Measurements from ENCODE around the gene ALDH8A1.

The ALDH8A1 gene

DNA sequence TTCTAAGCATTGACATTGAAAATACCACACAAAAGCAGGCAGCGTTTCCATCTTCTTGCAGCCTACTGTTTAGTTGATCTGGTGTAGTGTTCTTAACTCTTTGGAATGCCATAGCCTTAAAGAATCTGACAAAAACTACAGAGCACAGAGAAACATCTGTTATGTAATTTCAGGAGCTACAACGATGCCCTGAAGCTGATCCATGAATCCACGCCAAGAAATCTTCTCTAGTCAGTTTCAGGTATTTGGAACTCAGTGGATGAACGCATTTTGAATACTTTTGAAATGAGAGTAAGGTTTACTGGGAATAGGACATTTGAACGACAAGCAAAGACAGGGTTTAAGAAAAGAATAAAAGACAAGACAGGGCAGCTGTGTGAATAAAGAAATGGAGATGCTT lies 17.8 kb downstream of the ALDH8A1 start:
- Histone ChIP-seq H4K20me1 (ENCODE audit: insufficient read depth, low read length) (no peaks in the 10 kb centered on the region), H3K9me2 (ENCODE audit: low read depth, low read length) (no peaks in the 10 kb centered on the region), H2AFZ (ENCODE audit: low read length) (no peak overlapping the region), H3K79me2 (ENCODE audit: insufficient read depth, low read length) (no peaks in the 10 kb centered on the region), H3K9ac (ENCODE audit: low read length) (no peak overlapping the region), H3K4me3 (ENCODE audit: low read depth, low read length, poor library complexity, severe bottlenecking) (no peak overlapping the region), H3K27ac (ENCODE audit: low read depth, low read length, poor library complexity, severe bottlenecking) (no peak overlapping the region), H3K27me3 (ENCODE audit: insufficient read depth, low read length) (0 out of 2 replicates have a peak, but pooled peaks cover 4% of the 10 kb centered on the region), H3K4me2 (ENCODE audit: low read length) (no peak overlapping the region), H3K4me1 (ENCODE audit: insufficient read depth, low read length, severe bottlenecking) (no peaks in the 10 kb centered on the region), H3K36me3 (ENCODE audit: insufficient read depth, low read length) (no peaks in the 10 kb centered on the region), H3F3A (ENCODE audit: insufficient read depth, low read length) (no peaks in the 10 kb centered on the region), H3K9me3 (ENCODE audit: low read length) (no peaks in the 10 kb centered on the region)
- no peak for TF ChIP-seq EZH2 (IDR thresholded peaks at IDR 0.05; ENCODE audit: borderline replicate concordance, low read length)
- TF ChIP-seq, protein P1, sequence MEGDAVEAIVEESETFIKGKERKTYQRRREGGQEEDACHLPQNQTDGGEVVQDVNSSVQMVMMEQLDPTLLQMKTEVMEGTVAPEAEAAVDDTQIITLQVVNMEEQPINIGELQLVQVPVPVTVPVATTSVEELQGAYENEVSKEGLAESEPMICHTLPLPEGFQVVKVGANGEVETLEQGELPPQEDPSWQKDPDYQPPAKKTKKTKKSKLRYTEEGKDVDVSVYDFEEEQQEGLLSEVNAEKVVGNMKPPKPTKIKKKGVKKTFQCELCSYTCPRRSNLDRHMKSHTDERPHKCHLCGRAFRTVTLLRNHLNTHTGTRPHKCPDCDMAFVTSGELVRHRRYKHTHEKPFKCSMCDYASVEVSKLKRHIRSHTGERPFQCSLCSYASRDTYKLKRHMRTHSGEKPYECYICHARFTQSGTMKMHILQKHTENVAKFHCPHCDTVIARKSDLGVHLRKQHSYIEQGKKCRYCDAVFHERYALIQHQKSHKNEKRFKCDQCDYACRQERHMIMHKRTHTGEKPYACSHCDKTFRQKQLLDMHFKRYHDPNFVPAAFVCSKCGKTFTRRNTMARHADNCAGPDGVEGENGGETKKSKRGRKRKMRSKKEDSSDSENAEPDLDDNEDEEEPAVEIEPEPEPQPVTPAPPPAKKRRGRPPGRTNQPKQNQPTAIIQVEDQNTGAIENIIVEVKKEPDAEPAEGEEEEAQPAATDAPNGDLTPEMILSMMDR (IDR thresholded peaks at IDR 0.05; ENCODE audit: low read length), result no peak

DNA sequence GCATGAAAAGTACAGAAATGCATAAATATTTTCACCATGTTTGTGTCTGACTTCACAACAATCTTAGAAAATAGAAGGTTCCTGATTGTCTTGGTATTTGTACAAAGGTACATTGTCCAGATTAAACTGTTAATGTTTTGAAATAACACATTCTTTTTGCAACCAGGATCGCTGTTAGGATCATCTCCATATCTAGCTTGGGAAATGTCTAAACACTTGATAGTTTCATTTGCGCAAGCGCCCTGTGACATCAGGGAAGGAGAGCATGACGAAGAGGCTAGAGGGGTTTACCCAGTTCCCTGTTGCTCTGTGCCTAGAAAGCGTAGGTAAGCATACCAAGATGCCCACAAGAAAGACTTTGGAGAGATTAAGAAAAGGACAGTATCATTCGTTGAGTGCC lies 19.4 kb downstream of the ALDH8A1 start:
- no peaks in the 10 kb centered on the region for H3K4me1 ChIP-seq (ENCODE audit: insufficient read depth, low read length, severe bottlenecking)
- no peaks in the 10 kb centered on the region for H3K9me3 ChIP-seq (ENCODE audit: low read length)
- H3K27ac ChIP-seq (ENCODE audit: low read depth, low read length, poor library complexity, severe bottlenecking), result no peak overlapping the region
- 0 out of 2 replicates have a peak, but pooled peaks cover 4% of the 10 kb centered on the region for H3K27me3 ChIP-seq (ENCODE audit: insufficient read depth, low read length)
- H3K36me3 ChIP-seq (ENCODE audit: insufficient read depth, low read length), result no peaks in the 10 kb centered on the region
- H3K4me3 ChIP-seq (ENCODE audit: low read depth, low read length, poor library complexity, severe bottlenecking), result no peak overlapping the region
- no peaks in the 10 kb centered on the region for H3K79me2 ChIP-seq (ENCODE audit: insufficient read depth, low read length)
- no peaks in the 10 kb centered on the region for H4K20me1 ChIP-seq (ENCODE audit: insufficient read depth, low read length)
- H2AFZ ChIP-seq (ENCODE audit: low read length), result no peak overlapping the region
- TF ChIP-seq, protein P1 (IDR thresholded peaks at IDR 0.05; ENCODE audit: low read length), result no peak
- no peak for TF ChIP-seq EZH2 (IDR thresholded peaks at IDR 0.05; ENCODE audit: borderline replicate concordance, low read length)
- H3K9me2 ChIP-seq (ENCODE audit: low read depth, low read length), result no peaks in the 10 kb centered on the region
- no peak overlapping the region for H3K4me2 ChIP-seq (ENCODE audit: low read length)
- H3F3A ChIP-seq (ENCODE audit: insufficient read depth, low read length), result no peaks in the 10 kb centered on the region
- no peak overlapping the region for H3K9ac ChIP-seq (ENCODE audit: low read length)

DNA sequence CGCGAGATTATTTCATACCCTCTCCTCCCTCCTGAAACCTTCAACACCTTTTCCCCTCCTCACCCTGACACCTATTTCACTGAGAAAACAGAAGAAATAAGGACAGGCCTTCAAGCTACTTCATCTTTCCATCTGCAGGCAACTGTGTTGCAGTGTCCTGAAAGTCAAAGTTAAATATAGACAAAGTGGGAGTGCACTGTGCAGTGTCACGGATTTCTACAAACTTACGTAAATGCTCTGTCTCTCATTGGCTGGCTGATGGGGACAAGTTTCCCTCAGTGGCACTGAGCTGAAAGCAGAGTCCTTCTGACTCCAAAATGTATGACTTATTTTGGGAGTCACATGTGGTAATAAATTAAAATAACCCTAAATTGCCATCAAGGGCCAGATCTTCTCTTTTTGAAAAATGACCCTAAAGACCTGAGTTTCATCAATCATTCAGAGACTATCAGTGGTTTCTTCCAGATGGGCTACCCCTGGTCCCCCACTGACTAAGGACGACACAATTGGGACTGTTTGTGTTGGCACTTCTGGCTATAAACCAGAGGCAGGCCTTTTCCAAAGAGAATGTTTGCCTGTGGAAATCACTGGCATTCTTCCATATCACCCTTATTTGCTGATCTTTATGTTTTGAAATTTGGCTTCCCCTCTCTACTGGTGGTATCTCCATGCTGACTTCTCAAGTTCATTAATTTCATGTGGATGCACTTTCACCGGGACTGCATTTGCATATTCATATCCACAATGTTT lies 21.6 kb downstream of the ALDH8A1 start:
- H3K4me1 ChIP-seq (ENCODE audit: insufficient read depth, low read length, severe bottlenecking), result no peaks in the 10 kb centered on the region
- H2AFZ ChIP-seq (ENCODE audit: low read length), result no peak overlapping the region

More for the DNA sequence above, 21.6 kb downstream of the ALDH8A1 start:
- H4K20me1 ChIP-seq (ENCODE audit: insufficient read depth, low read length), result no peaks in the 10 kb centered on the region
- H3K4me2 ChIP-seq (ENCODE audit: low read length), result no peak overlapping the region
- H3K27me3 ChIP-seq (ENCODE audit: insufficient read depth, low read length), result no peaks in the 10 kb centered on the region
- no peak overlapping the region for H3K4me3 ChIP-seq (ENCODE audit: low read depth, low read length, poor library complexity, severe bottlenecking)
- H3F3A ChIP-seq (ENCODE audit: insufficient read depth, low read length), result no peaks in the 10 kb centered on the region
- H3K9me3 ChIP-seq (ENCODE audit: low read length), result no peaks in the 10 kb centered on the region
- H3K79me2 ChIP-seq (ENCODE audit: insufficient read depth, low read length), result no peaks in the 10 kb centered on the region
- H3K9me2 ChIP-seq (ENCODE audit: low read depth, low read length), result no peaks in the 10 kb centered on the region
- TF ChIP-seq, protein P1 (IDR thresholded peaks at IDR 0.05; ENCODE audit: low read length), result no peak
- no peak for TF ChIP-seq EZH2 (IDR thresholded peaks at IDR 0.05; ENCODE audit: borderline replicate concordance, low read length)
- no peak overlapping the region for H3K9ac ChIP-seq (ENCODE audit: low read length)
- no peak overlapping the region for H3K27ac ChIP-seq (ENCODE audit: low read depth, low read length, poor library complexity, severe bottlenecking)
- no peaks in the 10 kb centered on the region for H3K36me3 ChIP-seq (ENCODE audit: insufficient read depth, low read length)
